ENCODE results near the gene WFDC2.

The WFDC2 gene, protein sequence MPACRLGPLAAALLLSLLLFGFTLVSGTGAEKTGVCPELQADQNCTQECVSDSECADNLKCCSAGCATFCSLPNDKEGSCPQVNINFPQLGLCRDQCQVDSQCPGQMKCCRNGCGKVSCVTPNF

DNA sequence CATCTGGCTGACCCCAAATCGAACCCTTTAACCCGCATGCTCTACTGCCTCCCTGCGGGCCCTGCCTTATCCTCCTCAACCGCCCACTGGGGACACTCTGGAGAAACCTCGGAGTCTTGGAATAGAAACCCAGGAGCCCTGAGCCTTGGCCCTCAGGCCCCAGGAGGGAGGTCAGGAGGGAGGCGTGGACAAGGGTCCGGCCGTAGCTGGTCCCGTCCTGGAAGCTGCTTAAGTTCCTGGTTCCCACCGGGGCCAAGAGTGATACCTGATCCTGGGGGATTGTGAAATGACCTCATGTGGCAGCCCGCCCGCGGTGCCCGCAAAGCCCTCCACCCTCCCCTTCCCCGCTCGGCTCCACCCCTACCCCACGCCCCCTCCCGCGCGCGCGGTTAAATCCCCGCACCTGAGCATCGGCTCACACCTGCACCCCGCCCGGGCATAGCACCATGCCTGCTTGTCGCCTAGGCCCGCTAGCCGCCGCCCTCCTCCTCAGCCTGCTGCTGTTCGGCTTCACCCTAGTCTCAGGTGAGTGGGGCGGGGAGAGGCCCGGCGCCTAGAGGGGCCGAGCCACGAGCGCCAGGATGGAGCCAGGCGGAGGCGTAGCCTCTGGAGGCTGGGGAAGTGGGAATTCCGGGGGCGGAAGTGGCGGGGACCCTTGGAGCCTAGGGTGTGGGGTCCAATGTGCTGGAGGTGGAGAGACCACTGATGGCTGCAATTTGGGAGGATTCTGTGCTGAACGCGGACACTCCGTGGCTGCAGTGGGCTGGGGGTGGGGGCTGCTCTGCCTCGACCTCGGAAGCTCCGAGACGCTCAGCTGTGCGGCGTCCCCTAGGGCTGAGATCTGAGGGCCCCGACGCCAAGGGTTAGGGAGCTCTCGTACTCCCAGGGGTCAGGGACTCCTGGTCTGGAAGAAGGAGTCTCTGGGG lies at the start of gene WFDC2:
Gene WFDC2 (plus strand): TSS at position 418 of the 926 bp plus-strand sequence. CDS start 29 bp downstream, at position 447.
- no peak for DNase-seq (ENCODE audit: low read depth)

DNA sequence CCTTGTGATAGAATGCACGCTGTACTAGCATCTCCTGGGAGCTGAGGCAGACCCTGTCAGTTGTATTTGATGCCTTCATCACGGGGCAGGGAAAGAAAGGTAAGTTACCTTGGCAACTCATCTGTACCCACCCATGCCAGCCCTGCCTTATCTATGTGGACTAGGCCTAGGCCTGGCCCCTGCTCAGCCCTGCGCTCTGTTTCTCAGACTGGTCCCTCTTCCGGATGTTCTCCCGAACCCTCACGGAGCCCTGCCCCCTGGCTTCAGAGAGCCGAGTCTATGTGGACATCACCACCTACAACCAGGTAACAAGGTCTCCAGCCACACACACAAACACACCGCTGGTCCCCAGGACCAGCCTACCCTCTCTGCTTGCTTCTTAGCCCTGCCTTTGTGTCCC lies 49.4 kb upstream of the WFDC2 start:
- no peak for DNase-seq (ENCODE audit: low read depth)

DNA sequence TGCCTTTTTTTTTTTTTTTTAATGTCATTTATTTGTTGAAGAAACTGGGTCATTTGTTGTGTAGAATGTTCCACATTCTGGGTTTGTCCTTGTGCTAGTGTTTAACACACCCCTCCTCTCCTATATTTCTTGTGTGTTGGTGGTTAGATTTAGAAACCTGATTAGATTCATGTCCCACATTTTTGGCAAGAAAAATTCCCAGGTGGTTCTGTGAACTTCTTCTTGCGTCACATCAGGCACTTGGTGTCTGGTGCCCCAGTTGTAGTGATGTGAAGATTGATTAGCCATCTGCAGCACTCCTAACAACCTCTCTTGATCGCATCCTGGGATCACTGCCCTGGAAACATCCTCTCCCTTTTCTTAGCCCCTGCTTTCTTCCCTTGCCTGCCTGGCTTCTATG lies 45.9 kb upstream of the WFDC2 start:
- no peak for DNase-seq (ENCODE audit: low read depth)

DNA sequence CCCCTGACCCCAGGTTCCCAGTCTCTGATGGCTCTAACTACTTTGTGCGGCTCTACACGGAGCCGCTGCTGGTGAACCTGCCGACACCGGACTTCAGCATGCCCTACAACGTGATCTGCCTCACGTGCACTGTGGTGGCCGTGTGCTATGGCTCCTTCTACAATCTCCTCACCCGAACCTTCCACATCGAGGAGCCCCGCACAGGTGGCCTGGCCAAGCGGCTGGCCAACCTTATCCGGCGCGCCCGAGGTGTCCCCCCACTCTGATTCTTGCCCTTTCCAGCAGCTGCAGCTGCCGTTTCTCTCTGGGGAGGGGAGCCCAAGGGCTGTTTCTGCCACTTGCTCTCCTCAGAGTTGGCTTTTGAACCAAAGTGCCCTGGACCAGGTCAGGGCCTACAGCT lies 44.0 kb upstream of the WFDC2 start:
- no peak for DNase-seq (ENCODE audit: low read depth)

DNA sequence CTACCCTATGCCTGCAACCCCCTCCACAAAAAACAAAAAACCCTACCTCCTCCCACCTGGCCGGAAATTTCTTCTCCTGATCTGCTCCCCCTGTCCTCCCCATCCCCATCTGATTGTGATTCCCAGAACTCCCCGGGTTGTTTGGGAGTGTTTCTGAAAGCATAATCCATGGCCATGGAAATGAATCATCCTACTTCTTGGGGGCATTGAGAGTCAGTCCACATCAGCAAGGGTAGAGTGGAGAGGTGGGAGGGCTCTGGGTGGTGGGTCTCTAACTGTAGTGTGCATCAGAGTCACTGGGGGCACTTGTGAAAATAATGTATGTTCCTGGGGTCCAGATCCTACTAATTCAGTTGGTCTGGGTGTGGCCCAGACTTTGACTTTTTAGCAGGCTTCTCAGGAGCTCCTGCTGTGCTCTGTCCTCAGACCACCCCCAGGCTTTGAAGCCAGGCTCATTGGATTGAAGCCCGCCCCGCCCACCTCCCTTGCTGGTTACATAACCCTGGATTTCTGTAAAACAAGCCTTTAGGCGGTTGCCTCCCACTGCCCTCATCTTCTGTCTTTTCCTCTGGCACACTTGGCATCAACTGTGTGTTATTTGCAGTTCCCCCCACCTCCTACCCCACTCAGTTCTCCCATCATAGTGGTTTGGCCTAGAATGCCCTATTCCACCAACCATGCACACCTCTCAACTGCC lies 43.1 kb upstream of the WFDC2 start:
- DNase-seq (ENCODE audit: low read depth) = no peak

DNA sequence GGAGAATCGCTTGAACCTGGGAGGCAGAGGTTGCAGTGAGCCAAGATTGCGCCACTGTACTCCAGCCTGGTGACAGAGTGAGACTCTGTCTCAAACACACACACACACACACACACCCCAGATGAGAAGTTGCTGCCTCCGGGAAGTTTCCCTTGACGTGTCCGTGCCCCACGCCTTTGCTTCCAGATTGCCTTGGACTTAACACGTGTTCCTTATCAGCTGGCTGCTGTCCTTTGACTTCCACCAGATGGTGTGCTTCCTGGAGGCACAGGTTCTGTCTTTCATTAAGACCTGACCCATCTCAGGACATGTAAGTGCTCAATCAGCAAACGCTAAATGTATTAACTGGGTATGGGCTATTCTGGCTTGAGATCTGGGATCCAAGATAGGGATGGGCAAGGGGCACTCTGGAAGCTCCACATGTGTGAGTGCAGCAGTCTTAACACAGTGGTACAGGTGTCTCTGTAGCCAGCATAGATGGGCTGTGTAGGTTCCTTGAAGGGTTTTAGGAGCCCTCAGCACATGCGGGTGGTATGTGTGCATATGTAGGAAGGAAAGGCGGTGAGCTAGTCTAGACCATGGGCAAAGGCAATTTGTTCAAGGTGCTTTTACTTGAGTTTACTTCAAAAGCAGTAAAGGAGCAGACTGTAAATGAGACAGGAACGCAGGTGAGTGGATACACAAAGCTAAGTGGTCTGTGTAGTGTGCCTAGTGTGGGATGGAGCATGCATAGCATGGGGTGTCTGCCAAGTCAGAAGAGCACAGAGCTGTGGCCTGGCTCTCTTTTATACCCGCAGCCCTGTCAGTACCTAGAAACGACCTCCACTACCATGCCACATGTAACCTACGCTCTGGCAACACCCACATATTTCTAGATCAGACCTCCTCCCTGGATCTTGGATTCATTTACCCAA lies 42.1 kb upstream of the WFDC2 start:
- DNase-seq (ENCODE audit: low read depth) = no peak

DNA sequence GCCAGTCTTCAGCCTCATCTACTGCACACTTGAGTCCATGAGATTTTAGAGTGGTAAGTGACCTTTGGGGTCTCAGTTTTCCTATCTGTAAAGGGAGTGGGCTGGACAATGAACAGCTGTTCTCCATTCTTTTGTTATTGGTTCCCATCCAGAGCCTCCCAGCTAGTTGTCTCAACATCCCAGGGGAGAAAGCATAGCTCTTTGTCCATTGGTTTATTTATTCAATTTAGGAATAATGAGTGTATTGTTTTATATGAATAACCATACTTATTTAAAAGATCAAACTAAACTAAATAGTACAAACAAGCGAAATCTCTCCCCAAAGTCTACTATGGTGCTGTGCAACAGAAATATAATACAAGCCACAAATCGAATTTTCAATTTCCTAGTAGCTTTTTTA lies 39.9 kb upstream of the WFDC2 start:
- DNase-seq (ENCODE audit: low read depth) = no peak

DNA sequence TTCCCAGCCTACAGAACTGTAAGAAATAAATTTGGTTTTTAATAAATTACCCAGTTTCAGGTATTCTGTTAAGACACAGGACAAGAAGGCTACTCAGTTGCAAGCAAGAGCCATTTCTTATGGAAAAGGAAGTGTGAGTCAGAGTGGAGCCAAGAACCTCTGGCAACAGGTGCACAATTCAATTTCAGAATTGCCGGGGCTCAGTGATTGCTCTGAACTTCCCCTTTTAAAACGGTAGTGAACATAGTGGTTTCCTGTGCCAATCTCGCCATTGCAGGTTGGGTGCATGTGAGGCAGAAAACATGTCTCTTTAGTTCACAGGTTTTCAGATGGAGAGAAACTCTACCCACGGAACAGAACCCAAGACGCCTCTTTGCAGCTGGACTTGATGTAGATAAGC lies 37.3 kb upstream of the WFDC2 start:
- DNase-seq (ENCODE audit: low read depth) = no peak

DNA sequence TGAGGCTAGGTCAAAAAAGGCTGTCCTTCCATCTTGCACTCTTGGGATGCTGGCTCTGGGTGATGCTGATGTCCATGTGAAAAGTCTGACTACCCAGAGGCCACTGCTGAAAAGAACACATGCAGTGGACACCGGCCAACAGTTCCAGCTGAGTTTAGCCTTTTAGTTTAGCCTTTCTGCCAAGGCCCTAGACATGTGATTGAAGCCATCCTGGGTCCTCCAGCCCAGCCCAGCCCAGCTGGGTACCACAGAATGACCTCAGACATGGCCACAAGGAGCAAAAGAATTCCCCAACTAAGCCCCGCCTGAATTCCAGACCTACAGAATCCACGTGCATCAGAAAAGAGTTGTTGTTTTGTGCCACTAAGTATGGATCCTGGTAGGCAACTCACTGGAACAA lies 36.2 kb upstream of the WFDC2 start:
- DNase-seq (ENCODE audit: low read depth) = peak; percentile 29

DNA sequence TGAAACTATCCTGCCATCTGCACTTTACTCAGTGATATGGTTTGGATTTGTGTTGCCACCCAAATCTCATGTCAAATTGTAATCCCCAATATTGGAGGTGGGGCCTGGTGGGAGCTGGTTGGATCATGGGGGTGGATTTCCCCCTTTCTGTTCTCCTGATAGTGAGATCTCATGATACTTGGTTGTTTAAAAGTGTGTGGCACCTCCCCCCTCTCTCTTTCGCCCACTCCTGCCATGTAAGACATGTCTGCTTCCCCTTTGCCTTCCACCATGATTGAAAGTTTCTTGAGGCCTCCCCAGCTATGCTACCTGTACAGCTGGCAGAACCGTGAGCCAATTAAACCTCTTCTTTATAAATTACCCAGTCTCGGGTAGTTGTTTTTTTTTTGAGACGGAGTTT lies 35.6 kb upstream of the WFDC2 start:
- no peak for DNase-seq (ENCODE audit: low read depth)

DNA sequence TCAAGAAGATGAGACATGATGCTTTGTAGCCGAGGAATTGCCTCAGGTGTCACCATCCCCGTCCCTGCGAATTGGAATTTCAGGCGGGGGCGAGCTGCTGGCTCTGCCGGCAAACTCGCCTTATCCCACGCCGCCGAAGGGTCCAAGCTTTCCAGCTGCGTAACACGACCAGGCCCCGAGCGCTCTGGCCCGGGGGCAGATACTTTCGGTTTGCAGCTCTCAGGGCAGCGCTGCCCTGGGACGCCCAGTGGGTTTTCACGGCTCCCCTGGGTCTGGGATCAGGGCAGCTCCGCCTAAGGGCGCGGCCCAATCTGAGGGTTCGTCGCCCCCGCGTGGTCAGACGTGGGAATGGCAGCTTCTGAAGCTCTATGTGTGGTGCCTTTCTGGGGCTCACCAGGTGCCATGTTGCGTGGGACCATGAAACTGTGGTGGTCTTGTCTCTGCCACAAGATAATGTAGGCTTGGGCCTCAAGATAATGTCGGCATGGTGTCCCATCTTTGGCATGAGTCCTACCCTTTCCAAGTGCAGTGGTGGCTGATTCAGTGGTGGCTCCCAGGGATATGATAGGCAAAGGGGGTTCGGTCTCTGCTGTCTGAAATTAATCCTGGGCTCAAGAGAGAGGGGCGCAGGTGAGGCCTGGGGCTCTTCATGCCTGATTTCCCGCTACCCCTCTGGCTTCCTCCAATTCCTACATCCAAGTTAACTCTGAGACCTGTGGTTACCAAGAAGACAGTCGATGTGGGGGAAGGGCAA lies 32.6 kb upstream of the WFDC2 start:
- DNase-seq (ENCODE audit: low read depth) = peak; percentile 68

DNA sequence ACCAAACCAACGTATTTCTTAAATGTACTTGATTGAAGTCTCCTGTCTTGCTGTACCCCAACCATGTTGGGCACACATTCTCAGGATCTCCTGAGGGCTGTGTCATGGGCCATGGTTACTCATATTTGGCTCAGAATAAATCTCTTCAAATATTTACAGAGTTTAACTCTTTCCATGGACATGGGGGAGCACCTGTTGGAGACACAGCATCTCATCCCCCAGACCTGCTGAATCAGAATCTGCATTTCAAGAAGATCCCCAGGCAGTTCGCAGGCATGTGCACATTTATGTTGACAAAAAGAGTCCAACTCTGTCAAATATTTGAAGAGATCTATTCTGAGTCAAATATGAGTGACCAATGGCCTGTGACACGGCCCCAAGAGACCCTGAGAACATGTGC lies 29.1 kb upstream of the WFDC2 start:
- no peak for DNase-seq (ENCODE audit: low read depth)

DNA sequence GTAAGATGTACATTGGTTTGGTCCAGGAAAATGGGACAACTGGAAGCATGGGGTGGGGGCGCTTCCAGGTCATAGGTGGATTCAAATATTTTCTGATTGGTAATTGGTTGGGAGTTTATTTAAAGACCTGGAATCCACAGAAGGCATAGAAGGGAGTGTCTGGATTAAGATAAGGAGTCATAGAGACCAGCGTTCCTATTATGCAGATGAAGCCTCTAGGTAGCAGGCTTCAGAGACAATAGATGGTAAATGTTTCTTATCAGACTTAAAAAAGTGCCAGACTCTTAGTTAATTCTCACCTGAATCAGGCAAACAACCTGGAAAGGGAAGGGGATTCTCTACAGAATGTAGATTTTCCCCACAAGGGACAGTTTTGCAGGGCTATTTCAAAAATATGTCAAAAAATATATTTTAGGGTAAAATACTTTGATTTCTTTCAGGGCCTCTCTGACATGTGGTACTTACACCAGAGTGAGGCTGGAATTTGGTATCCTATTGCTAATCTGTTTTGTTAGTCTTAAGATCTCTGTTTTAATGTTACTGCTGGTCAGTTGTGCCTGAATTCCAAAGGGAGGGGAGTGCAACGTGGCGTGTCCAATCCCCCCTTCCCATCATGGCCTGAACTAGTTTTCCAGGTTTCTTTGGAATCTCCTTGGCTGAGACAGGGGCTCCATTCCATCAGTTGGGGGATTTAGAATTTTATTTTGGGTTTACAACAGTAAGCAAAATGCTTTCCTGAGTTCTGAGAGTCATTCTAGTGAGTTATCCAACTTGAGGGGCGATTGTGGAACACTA lies 28.5 kb upstream of the WFDC2 start:
- no peak for DNase-seq (ENCODE audit: low read depth)

DNA sequence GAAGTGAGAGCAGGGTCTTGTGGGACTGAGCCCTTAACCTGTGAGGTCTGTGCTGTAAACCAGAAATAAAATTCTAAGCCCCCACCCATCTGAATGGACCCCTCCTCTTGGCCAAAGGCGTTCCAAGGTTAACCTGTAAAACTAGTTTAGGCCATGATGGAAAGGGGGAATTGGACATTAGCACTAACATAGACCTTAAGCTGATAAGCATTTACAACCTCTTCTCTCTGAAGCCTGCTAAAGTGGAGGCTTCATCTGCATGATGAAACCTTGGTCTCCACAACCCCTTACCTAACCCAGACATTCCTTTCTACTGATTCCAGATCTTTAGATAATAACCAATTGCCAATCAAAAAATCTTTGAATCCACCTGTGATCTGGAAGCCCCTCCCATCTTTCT lies 27.8 kb upstream of the WFDC2 start:
- DNase-seq (ENCODE audit: low read depth) = no peak

DNA sequence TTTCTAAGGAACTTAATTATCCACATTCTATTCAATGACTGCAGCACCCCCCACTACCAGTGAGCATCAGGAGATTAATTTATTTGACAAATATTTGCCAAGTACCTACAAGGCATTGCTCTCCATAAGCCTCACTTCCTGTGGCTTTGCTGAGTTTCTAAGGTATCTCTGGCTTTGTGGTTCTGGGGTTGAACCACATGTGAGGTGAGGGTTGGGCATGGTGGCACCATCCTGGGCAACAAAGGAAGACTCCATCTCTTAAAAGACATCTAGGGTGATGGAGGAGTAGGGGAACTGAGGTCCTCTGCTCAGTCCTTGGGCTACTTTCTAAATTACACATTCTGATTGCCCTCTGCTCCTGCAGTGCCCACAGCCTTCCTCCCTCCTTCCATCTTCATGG lies 25.5 kb upstream of the WFDC2 start:
- DNase-seq (ENCODE audit: low read depth) = no peak

DNA sequence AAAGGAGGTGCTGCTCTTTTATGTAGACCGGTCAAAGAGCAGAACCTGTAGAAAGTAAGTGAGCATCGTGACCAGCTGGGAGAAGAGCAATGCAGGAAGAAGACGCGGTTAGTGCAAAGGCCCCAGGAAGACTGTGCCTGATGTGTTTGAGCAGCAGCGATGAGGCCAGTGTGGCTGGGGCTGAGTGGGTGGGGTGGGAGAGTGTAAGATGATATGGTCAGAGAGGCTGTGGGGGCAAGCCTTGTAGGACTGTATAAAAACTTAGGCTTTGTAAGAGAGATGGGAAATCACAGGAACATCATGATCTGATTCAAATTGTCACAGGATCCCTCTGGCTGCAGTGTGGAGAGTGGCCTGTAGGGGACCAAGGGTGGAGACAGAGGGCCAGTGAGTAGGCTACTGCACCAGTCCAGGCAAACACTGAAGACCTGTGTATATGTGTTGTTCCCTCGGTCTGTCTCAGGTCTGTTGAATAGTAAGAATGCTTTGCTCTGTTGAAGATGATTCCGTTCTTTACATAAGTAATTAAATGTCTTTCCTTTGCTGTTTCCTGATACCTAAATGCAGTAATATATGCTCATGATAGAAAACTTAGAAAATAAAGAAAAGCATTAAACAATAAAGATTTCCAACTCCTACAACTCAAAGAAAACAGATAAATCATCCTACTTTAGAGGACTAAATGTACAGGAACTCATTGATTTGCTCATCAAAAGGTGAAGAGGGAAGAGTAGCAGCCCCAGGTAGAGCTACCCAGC lies 23.6 kb upstream of the WFDC2 start:
- no peak for DNase-seq (ENCODE audit: low read depth)

DNA sequence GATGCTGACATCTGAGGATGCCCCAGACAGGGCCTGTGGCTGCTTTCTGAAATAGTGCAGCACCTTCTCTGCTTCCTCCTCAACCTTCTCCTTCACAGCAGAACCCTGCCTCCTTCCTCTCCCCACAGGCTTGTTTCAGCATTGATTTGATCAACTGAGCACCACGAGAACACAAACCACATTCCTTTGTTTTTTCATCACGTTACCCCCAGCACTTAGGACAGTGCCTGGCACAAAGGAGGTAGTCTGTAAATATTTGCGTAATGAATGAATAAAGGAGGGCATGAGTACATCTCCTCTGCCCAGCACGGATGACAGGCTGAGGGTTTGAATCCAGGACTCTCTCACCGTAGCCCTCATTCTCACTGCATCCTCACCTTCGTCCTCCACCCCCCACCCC lies 21.3 kb upstream of the WFDC2 start:
- DNase-seq (ENCODE audit: low read depth) = no peak

DNA sequence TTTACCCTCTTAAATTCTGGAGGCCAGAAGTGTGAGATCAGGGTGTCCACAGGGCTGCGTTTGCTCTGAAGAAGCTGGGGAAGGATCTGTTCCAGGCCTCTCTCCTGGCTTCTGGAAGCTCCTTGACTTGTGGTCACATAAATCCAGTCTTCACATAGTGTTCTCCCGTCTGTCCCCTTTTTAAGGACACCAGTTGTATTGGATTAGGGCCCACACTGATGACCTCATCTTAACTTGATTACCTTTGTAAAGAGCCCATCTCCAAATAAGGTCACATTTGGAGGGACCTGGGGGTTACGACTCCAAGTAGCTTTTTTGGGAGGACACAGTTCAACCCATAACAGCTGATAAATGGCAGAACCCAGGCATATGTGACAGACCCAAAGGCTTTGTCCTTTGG lies 20.0 kb upstream of the WFDC2 start:
- DNase-seq (ENCODE audit: low read depth) = no peak

DNA sequence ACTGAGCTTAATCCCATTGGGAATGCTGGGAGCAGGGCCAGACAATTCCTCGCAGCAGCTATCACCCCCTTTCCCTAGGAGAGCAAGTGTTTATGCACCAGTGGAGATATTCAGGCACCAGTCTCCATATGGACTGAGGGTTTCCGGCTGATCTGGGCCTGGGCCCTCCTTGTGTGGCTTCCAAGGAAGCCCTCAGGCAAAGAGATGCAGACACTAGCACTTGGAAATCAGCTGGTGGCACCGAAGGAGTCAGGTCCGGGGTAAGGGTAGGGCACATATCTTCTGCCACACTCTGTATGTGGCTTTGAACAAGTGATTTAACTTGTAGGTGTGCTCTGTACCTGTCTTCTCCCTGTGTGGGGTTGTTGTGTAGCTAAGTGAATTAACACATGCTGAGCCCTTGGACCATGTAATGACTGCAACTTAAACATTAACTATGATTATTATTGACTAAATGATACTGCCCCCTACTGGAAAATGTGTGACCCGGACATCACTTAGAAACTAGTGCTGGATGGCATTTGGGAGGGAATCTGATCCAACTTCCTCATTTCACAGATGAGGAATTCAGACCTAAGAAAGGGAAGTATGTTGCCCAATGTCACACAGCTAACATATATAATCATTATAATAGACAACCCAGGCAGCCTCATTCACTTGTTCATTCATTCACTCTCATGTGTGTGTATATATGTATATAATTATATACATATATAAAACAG lies 19.3 kb upstream of the WFDC2 start:
- peak; percentile 21 for DNase-seq (ENCODE audit: low read depth)
